ENCODE measurements around the gene NUMB. TPM values are rescaled to one million over a fixed set of nuclear protein-coding genes. Genes with fewer than 3 reads are reported as not detected.

NUMB gene
- total and polyA plus RNA-seq, 2 of the 13 experiments (the other 11 are each of a cell fraction or from before 2014, with no cell fraction given): 20.3 to 71.1 TPM

DNA sequence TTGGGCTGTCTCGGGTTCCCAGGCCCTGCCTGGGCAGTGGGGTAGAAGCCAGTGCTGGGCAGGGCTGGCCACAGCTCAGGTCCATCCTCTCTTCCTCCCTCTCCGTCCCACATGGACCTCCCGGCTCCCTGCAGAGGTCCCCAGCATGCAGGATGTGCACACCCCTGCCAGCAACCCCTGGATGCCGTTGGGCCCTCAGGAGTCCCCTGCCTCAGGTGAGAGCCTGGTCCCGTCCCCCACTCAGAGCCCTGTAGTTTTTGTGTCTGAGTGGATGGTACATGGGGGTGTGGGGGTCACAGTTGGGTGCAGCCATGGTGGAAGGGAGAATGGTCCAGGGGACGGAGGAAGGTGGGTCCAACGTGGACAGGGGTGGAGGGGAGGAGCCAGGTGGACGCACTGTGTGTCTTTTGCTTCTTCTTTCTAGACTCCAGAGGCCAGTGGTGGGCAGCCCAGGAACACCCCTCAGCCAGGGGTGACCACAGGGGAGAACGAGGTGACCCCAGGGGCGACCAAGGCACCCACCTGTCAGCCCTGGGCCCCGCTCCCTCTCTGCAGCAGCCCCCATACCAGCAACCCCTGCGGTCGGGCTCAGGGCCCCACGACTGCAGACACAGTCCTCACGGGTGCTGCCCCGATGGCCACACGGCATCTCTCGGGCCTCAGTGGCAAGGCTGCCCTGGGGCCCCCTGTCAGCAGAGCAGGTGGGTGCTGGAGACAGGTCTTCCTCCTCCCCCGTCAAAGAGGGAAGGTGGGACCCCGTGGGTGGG, 199.3 kb downstream of the NUMB start (continued):
- TF ChIP-seq ZNF619 (CRISPR knock-in tag; IDR thresholded peaks at IDR 0.05) (no peak), MYC (CRISPR knock-in tag; IDR thresholded peaks at IDR 0.05; ENCODE audit: borderline replicate concordance) (no peak), PCBP2 (optimal IDR thresholded peaks at IDR 0.05; ENCODE audit: low read depth, low read length, poor library complexity, severe bottlenecking) (no peak), KLF11 (CRISPR knock-in tag; IDR thresholded peaks at IDR 0.05) (no peak), BHLHE40 (IDR thresholded peaks at IDR 0.05; ENCODE audit: low read length) (no peak), ZNF629 (CRISPR knock-in tag; conservative IDR thresholded peaks at IDR 0.05) (no peak)

- CTCF ChIA-PET (ENCODE audit: low intra/inter-chr PET ratio, low total read pairs): no interaction called here
Measured at GRCh38 chr14:73258076-73258475, 200.3 kb downstream of the NUMB start.

More at GRCh38 chr14:73258076-73258475, 200.3 kb downstream of the NUMB start:
- BruUV-seq (replicated peaks): no TSS peak
- Histone ChIP-seq H4K20me1 (ENCODE audit: insufficient read depth, low read length) (no peaks in the 10 kb centered on the region), H3K27ac (ENCODE audit: extremely low read length, insufficient read depth, low read length) (no peak overlapping the region), H3K27me3 (ENCODE audit: control insufficient read depth in 1 of 2, insufficient read depth in 2 of 2, low read length in 2 of 2) (peaks cover 13 to 65% of the 10 kb centered on the region in 2 experiments; a peak in 3 of 5 replicates), H3K9ac (ENCODE audit: insufficient read depth, low read depth, low read length) (no peak overlapping the region), H3K36me3 (replicated peaks in 1 of 2; ENCODE audit: control insufficient read depth in 1 of 2, insufficient read depth in 2 of 2, low read length in 2 of 2) (no peaks in the 10 kb centered on the region), H2AFZ (ENCODE audit: low read length) (no peak overlapping the region), H3K4me2 (ENCODE audit: low read depth, low read length) (no peak overlapping the region), H3K4me3 (replicated peaks in 1 of 3; ENCODE audit: insufficient read depth in 1 of 3, low read depth in 2 of 3, low read length in 3 of 3) (no peak overlapping the region), H3K4me1 (ENCODE audit: insufficient read depth, low read length) (peaks cover 44% of the 10 kb centered on the region), H3K9me3 (ENCODE audit: low read length) (no peaks in the 10 kb centered on the region), H3K79me2 (ENCODE audit: insufficient read depth, low read length) (no peaks in the 10 kb centered on the region)
- FAIRE-seq (no peak), ATAC-seq (no peak), DNase-seq (ENCODE audit: low spot score) (no peak)
- POLR2A ChIA-PET: no interaction called here
- intact Hi-C loops (cut with micrococcal nuclease; ENCODE audit: unreplicated experiment): no loop called here
- 64% methylated on average over 4 of the region's 4 CpGs for WGBS (ENCODE audit: low lambda C conversion rate)
- in situ Hi-C loops (cut with HindIII; ENCODE audit: extremely low pct_ligation_motif_present, low pct_unique_long_range_greater_than_20kb): no loop called here
- TF ChIP-seq DDIT3 (CRISPR knock-in tag; IDR thresholded peaks at IDR 0.05) (no peak), ZNF224 (CRISPR knock-in tag; IDR thresholded peaks at IDR 0.05) (no peak), ZNF337 (CRISPR knock-in tag; IDR thresholded peaks at IDR 0.05; ENCODE audit: borderline replicate concordance, low read depth) (no peak), DBP (CRISPR knock-in tag; IDR thresholded peaks at IDR 0.05; ENCODE audit: not compliant biosample characterization) (no peak), ZNF746 (CRISPR knock-in tag; IDR thresholded peaks at IDR 0.05) (no peak), REXO4 (CRISPR knock-in tag; IDR thresholded peaks at IDR 0.05; ENCODE audit: borderline replicate concordance) (no peak), ZNF713 (CRISPR knock-in tag; IDR thresholded peaks at IDR 0.05) (no peak)
- TF ChIP-seq, protein P1, sequence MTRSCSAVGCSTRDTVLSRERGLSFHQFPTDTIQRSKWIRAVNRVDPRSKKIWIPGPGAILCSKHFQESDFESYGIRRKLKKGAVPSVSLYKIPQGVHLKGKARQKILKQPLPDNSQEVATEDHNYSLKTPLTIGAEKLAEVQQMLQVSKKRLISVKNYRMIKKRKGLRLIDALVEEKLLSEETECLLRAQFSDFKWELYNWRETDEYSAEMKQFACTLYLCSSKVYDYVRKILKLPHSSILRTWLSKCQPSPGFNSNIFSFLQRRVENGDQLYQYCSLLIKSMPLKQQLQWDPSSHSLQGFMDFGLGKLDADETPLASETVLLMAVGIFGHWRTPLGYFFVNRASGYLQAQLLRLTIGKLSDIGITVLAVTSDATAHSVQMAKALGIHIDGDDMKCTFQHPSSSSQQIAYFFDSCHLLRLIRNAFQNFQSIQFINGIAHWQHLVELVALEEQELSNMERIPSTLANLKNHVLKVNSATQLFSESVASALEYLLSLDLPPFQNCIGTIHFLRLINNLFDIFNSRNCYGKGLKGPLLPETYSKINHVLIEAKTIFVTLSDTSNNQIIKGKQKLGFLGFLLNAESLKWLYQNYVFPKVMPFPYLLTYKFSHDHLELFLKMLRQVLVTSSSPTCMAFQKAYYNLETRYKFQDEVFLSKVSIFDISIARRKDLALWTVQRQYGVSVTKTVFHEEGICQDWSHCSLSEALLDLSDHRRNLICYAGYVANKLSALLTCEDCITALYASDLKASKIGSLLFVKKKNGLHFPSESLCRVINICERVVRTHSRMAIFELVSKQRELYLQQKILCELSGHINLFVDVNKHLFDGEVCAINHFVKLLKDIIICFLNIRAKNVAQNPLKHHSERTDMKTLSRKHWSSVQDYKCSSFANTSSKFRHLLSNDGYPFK (CRISPR knock-in tag; IDR thresholded peaks at IDR 0.05; ENCODE audit: borderline replicate concordance): no peak
